Measurements from ENCODE around the gene CLIP4.

DNA sequence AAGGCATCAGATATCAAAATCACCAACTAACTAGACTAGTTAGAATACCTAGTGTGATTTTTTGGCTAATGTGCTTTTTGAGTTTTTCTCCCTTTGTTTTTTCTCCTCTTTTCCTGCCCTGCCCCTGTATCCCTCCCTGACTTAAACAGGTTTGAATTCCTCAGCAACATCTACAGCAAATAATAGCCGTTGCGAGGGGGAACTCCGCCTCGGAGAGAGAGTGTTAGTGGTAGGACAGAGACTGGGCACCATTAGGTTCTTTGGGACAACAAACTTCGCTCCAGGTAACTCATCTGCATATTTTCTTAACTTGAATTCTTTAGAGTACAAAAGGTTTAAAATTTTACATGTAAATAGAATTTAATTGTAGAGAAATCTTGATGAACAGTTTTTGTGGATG is 45.0 kb downstream of the CLIP4 start:
- TF ChIP-seq, protein P1, sequence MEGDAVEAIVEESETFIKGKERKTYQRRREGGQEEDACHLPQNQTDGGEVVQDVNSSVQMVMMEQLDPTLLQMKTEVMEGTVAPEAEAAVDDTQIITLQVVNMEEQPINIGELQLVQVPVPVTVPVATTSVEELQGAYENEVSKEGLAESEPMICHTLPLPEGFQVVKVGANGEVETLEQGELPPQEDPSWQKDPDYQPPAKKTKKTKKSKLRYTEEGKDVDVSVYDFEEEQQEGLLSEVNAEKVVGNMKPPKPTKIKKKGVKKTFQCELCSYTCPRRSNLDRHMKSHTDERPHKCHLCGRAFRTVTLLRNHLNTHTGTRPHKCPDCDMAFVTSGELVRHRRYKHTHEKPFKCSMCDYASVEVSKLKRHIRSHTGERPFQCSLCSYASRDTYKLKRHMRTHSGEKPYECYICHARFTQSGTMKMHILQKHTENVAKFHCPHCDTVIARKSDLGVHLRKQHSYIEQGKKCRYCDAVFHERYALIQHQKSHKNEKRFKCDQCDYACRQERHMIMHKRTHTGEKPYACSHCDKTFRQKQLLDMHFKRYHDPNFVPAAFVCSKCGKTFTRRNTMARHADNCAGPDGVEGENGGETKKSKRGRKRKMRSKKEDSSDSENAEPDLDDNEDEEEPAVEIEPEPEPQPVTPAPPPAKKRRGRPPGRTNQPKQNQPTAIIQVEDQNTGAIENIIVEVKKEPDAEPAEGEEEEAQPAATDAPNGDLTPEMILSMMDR (IDR thresholded peaks at IDR 0.05), result no peak
- TF ChIP-seq, protein P2, sequence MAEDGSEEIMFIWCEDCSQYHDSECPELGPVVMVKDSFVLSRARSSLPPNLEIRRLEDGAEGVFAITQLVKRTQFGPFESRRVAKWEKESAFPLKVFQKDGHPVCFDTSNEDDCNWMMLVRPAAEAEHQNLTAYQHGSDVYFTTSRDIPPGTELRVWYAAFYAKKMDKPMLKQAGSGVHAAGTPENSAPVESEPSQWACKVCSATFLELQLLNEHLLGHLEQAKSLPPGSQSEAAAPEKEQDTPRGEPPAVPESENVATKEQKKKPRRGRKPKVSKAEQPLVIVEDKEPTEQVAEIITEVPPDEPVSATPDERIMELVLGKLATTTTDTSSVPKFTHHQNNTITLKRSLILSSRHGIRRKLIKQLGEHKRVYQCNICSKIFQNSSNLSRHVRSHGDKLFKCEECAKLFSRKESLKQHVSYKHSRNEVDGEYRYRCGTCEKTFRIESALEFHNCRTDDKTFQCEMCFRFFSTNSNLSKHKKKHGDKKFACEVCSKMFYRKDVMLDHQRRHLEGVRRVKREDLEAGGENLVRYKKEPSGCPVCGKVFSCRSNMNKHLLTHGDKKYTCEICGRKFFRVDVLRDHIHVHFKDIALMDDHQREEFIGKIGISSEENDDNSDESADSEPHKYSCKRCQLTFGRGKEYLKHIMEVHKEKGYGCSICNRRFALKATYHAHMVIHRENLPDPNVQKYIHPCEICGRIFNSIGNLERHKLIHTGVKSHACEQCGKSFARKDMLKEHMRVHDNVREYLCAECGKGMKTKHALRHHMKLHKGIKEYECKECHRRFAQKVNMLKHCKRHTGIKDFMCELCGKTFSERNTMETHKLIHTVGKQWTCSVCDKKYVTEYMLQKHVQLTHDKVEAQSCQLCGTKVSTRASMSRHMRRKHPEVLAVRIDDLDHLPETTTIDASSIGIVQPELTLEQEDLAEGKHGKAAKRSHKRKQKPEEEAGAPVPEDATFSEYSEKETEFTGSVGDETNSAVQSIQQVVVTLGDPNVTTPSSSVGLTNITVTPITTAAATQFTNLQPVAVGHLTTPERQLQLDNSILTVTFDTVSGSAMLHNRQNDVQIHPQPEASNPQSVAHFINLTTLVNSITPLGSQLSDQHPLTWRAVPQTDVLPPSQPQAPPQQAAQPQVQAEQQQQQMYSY (CRISPR knock-in tag; IDR thresholded peaks at IDR 0.05), result no peak
- no peak for TF ChIP-seq PRRX2 (CRISPR knock-in tag; IDR thresholded peaks at IDR 0.05)
- TF ChIP-seq, protein P3, sequence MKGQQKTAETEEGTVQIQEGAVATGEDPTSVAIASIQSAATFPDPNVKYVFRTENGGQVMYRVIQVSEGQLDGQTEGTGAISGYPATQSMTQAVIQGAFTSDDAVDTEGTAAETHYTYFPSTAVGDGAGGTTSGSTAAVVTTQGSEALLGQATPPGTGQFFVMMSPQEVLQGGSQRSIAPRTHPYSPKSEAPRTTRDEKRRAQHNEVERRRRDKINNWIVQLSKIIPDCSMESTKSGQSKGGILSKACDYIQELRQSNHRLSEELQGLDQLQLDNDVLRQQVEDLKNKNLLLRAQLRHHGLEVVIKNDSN (CRISPR knock-in tag; IDR thresholded peaks at IDR 0.05), result no peak
- TF ChIP-seq ZNF423 (CRISPR knock-in tag; IDR thresholded peaks at IDR 0.05), result no peak
- TF ChIP-seq, protein P4, sequence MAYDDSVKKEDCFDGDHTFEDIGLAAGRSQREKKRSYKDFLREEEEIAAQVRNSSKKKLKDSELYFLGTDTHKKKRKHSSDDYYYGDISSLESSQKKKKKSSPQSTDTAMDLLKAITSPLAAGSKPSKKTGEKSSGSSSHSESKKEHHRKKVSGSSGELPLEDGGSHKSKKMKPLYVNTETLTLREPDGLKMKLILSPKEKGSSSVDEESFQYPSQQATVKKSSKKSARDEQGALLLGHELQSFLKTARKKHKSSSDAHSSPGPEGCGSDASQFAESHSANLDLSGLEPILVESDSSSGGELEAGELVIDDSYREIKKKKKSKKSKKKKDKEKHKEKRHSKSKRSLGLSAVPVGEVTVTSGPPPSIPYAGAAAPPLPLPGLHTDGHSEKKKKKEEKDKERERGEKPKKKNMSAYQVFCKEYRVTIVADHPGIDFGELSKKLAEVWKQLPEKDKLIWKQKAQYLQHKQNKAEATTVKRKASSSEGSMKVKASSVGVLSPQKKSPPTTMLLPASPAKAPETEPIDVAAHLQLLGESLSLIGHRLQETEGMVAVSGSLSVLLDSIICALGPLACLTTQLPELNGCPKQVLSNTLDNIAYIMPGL (CRISPR knock-in tag; IDR thresholded peaks at IDR 0.05), result no peak
